Keratinocyte (primary cell): ENCODE measurements around the gene GLI2. TPM values are rescaled to one million over a fixed set of nuclear protein-coding genes. Genes with fewer than 3 reads are reported as not detected.

Source experiments
- DNase-seq: peaks from one replicate; pipeline ENCODE4 v3.0.0-alpha.2; 2011; ENCODE audit warnings: low read depth, missing footprints, low spot score
- FAIRE-seq: peaks from 2 replicates; lab custom pipeline; 2011; peaks lifted over from hg19 to GRCh38; lab: Jason Lieb, UNC
- H2AFZ ChIP-seq: 2 replicates; pipeline ENCODE4 v1.6.0; 2012; ENCODE audit warnings: low read length, control low read depth, inconsistent platforms; ENCODE audit not compliant: control insufficient read depth
- H3K27ac ChIP-seq: 2 replicates; pipeline ENCODE4 v1.5.1; 2011; ENCODE audit warnings: low read length; ENCODE audit not compliant: control insufficient read depth, insufficient read depth
- H3K27me3 ChIP-seq: 3 replicates; pipeline ENCODE4 v1.6.0; 2011; ENCODE audit warnings: low read length; ENCODE audit not compliant: control insufficient read depth, insufficient read depth; ENCODE audit errors: extremely low read depth
- H3K36me3 ChIP-seq, 2 experiments: 2 replicates in 1 of 2; 3 replicates in 1 of 2; pipeline ENCODE4 v1.5.1; 2011; ENCODE audit warnings: low read length in 2 of 2, mild to moderate bottlenecking in 1 of 2; ENCODE audit not compliant: control insufficient read depth in 2 of 2, insufficient read depth in 2 of 2; ENCODE audit errors: extremely low read depth in 1 of 2
- H3K4me1 ChIP-seq: 3 replicates; pipeline ENCODE4 v1.5.1; 2011; ENCODE audit warnings: low read length; ENCODE audit not compliant: control insufficient read depth, insufficient read depth; ENCODE audit errors: extremely low read depth
- H3K4me2 ChIP-seq: 3 replicates; pipeline ENCODE4 v1.6.0; 2011; ENCODE audit warnings: low read depth, low read length; ENCODE audit not compliant: control insufficient read depth, insufficient read depth; ENCODE audit errors: extremely low read depth
- H3K4me3 ChIP-seq, 3 experiments: fragments of 200-600 bp in 1 of 3; sonication (generic) in 1 of 3; 2 replicates in 2 of 3; 3 replicates in 1 of 3; pipeline ENCODE4 v1.5.1; 2011 to 2016; ENCODE audit warnings: low read length in 3 of 3, mild to moderate bottlenecking in 3 of 3, control low read depth in 2 of 3, inconsistent platforms in 1 of 3, low read depth in 1 of 3, mixed read lengths in 1 of 3, mixed run types in 1 of 3, moderate library complexity in 1 of 3; ENCODE audit not compliant: control insufficient read depth in 2 of 3, insufficient read depth in 2 of 3; ENCODE audit errors: extremely low read depth in 1 of 3
- H3K79me2 ChIP-seq: 2 replicates; pipeline ENCODE4 v1.6.0; 2012; ENCODE audit warnings: low read length; ENCODE audit not compliant: control insufficient read depth, insufficient read depth
- H3K9ac ChIP-seq: 3 replicates; pipeline ENCODE4 v1.6.0; 2011; ENCODE audit warnings: low read length; ENCODE audit not compliant: control insufficient read depth, insufficient read depth; ENCODE audit errors: extremely low read depth
- H3K9me1 ChIP-seq: 3 replicates; pipeline ENCODE4 v1.6.0; 2011; ENCODE audit warnings: low read length; ENCODE audit not compliant: control insufficient read depth, insufficient read depth; ENCODE audit errors: extremely low read depth
- H3K9me3 ChIP-seq: 2 replicates; pipeline ENCODE4 v1.5.1; 2012; ENCODE audit warnings: low read depth, low read length; ENCODE audit not compliant: control insufficient read depth
- H4K20me1 ChIP-seq: 3 replicates; pipeline ENCODE4 v1.6.0; 2011; ENCODE audit warnings: low read length; ENCODE audit not compliant: control insufficient read depth, insufficient read depth; ENCODE audit errors: extremely low read depth
- EZH2 ChIP-seq: IDR thresholded peaks from one replicate; pipeline ENCODE4 v1.6.1; 2012; ENCODE audit warnings: inconsistent platforms, mild to moderate bottlenecking, low read length, moderate library complexity
- dilution Hi-C: fragments of 300-500 bp; cut with MboI; formaldehyde crosslinking; loops from one replicate; pipeline ENCODE4 v1.7.0; 2020; ENCODE audit warnings: low sequenced_read_pairs; ENCODE audit not compliant: extremely low pct_ligation_motif_present
- polyA plus RNA-seq, 5 experiments: library from polyadenylated mRNA; depleted of rRNA in 3 of 5; stranded (reverse) in 3 of 5; stranded (forward) in 1 of 5; unstranded in 1 of 5; fragments of >200 nt; gene quantifications; 1 replicate in 1 of 5; 2 replicates in 3 of 5; 3 replicates in 1 of 5; pipeline versions ENCODE4 v1.2.1 to v1.2.3, GENCODE V29; 2011 to 2012; ENCODE audit warnings: missing spikeins in 2 of 5, low read depth in 1 of 5, low replicate concordance in 1 of 5
- TF ChIP-seq, protein P1 (sequence below), 3 experiments: IDR thresholded peaks in 1 of 3; conservative IDR thresholded peaks in 1 of 3; optimal IDR thresholded peaks in 1 of 3; 2 replicates in 2 of 3; 3 replicates in 1 of 3; pipeline versions ENCODE3 to v1.5.1; 2011; ENCODE audit warnings: low read length in 3 of 3, mild to moderate bottlenecking in 3 of 3, moderate library complexity in 2 of 3, control low read depth in 1 of 3, inconsistent platforms in 1 of 3; ENCODE audit not compliant: insufficient read depth in 2 of 3; ENCODE audit errors: extremely low read depth in 1 of 3

The GLI2 gene
- polyA plus RNA-seq, 1 donor (not counting 4 experiments of a cell fraction or from before 2014, with no cell fraction given) = 0.04 TPM

GRCh38 chr2:120744817-120745216, 9.1 kb downstream of the GLI2 start:
- H3K4me2 ChIP-seq = no peak overlapping the region
- H3K9me3 ChIP-seq = no peaks in the 10 kb centered on the region
- H3K27ac ChIP-seq = no peak overlapping the region
- H4K20me1 ChIP-seq = no peaks in the 10 kb centered on the region
- no peak overlapping the region for H3K4me3 ChIP-seq
- no peak overlapping the region for H3K9ac ChIP-seq
- TF ChIP-seq, protein P1, sequence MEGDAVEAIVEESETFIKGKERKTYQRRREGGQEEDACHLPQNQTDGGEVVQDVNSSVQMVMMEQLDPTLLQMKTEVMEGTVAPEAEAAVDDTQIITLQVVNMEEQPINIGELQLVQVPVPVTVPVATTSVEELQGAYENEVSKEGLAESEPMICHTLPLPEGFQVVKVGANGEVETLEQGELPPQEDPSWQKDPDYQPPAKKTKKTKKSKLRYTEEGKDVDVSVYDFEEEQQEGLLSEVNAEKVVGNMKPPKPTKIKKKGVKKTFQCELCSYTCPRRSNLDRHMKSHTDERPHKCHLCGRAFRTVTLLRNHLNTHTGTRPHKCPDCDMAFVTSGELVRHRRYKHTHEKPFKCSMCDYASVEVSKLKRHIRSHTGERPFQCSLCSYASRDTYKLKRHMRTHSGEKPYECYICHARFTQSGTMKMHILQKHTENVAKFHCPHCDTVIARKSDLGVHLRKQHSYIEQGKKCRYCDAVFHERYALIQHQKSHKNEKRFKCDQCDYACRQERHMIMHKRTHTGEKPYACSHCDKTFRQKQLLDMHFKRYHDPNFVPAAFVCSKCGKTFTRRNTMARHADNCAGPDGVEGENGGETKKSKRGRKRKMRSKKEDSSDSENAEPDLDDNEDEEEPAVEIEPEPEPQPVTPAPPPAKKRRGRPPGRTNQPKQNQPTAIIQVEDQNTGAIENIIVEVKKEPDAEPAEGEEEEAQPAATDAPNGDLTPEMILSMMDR (optimal IDR thresholded peaks at IDR 0.05 in 1 of 3, IDR thresholded peaks at IDR 0.05 in 1 of 3, conservative IDR thresholded peaks at IDR 0.05 in 1 of 3; ENCODE audit: extremely low read depth in 1 of 3, insufficient read depth in 2 of 3, low read length in 3 of 3) = no peak
- TF ChIP-seq EZH2 = no peak
- dilution Hi-C loops = no loop called here
- DNase-seq (no peak), FAIRE-seq (no peak)
- H3K27me3 ChIP-seq = peaks cover 39% of the 10 kb centered on the region
- no peaks in the 10 kb centered on the region for H3K4me1 ChIP-seq
- no peaks in the 10 kb centered on the region for H3K36me3 ChIP-seq
- no peaks in the 10 kb centered on the region for H3K9me1 ChIP-seq
- no peak overlapping the region for H2AFZ ChIP-seq
- no peaks in the 10 kb centered on the region for H3K79me2 ChIP-seq

DNA sequence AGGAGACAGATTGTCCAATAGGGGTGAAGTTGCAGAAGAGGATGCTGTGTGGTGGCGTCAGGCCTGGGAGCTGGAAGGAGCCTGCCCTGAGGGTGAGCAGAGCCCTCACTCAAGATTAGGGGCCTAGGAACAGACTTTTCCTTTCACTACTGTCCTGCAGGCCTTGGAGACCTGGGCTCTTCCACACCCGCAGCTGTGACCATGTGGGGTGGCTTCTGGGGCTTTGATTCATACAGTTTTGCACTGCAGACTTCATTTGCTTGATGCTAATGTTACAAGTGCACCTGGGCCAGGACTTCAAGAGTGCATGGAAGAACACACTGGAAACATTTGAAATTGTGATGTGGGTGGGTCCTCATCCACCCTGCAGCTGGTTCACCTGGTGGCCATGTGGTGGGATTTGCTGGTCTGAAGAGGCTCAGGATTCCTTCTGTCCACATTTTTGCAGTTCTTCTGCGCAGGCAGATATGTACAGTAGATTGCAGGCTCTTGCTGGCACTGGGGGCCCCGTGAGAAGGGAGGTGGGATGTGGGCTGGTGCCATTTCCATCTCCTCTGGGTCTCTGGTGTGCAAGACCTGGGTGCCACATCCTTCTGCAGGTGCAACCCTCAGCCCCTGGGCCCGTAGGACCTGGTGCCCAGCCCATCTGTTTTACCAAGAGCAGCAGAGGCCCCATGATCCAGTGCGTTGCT, 9.9 kb downstream of the GLI2 start:
- Histone ChIP-seq H3K36me3 (no peaks in the 10 kb centered on the region), H2AFZ (no peak overlapping the region), H3K4me3 (no peak overlapping the region), H4K20me1 (no peaks in the 10 kb centered on the region), H3K9me1 (no peaks in the 10 kb centered on the region), H3K4me1 (no peaks in the 10 kb centered on the region), H3K27me3 (peaks cover 41% of the 10 kb centered on the region), H3K9me3 (no peaks in the 10 kb centered on the region), H3K4me2 (no peak overlapping the region), H3K9ac (no peak overlapping the region), H3K27ac (no peak overlapping the region), H3K79me2 (no peaks in the 10 kb centered on the region)
- dilution Hi-C loops = no loop called here
- FAIRE-seq (no peak), DNase-seq (no peak)
- TF ChIP-seq EZH2 = no peak
- TF ChIP-seq, protein P1 (optimal IDR thresholded peaks at IDR 0.05 in 1 of 3, IDR thresholded peaks at IDR 0.05 in 1 of 3, conservative IDR thresholded peaks at IDR 0.05 in 1 of 3; ENCODE audit: extremely low read depth in 1 of 3, insufficient read depth in 2 of 3, low read length in 3 of 3) = no peak
